Right atrium auricular region (tissue), 2 donors: ENCODE measurements around the gene FOXA3. TPM values are rescaled to one million over a fixed set of nuclear protein-coding genes. Genes with fewer than 3 reads are reported as not detected.

Source experiments
- DNase-seq: peaks from one replicate; pipeline ENCODE4 v3.0.0-alpha.2; 2019; ENCODE audit warnings: low spot score
- H3K27ac ChIP-seq, 2 donors: fragments of 200-600 bp; sonication (generic); 1 replicate in 1 of 2; 2 replicates in 1 of 2; pipeline ENCODE4 v1.5.1; 2016 to 2019
- H3K27me3 ChIP-seq, 2 donors: fragments of 200-600 bp; sonication (generic); one replicate each; pipeline versions ENCODE4 v1.5.1 to v1.6.0; 2017 to 2019
- H3K36me3 ChIP-seq: fragments of 200-600 bp; sonication (generic); one replicate; pipeline ENCODE4 v1.5.1; 2016
- H3K4me1 ChIP-seq, 2 donors: fragments of 200-600 bp; sonication (generic); one replicate each; pipeline versions ENCODE4 v1.5.1 to v1.6.0; 2017 to 2019
- H3K4me3 ChIP-seq, 2 donors: fragments of 200-600 bp; sonication (generic); 1 replicate in 1 of 2; 2 replicates in 1 of 2; pipeline ENCODE4 v1.5.1; 2017 to 2019; ENCODE audit warnings: mild to moderate bottlenecking in 1 of 2, moderate library complexity in 1 of 2
- H3K9me3 ChIP-seq, 2 donors: fragments of 200-600 bp; sonication (generic); one replicate each; pipeline ENCODE4 v1.5.1; 2019
- total RNA-seq, 2 donors: library from RNA; depleted of rRNA; stranded (reverse); fragments of >200 nt; gene quantifications; one replicate each; pipeline ENCODE4 v1.1.0, GENCODE V29; 2016
- TF ChIP-seq, protein P1 (sequence below), 2 donors: fragments of 200-600 bp; sonication (generic); IDR thresholded peaks; one replicate each; pipeline ENCODE4 v1.5.1; 2019; ENCODE audit warnings: antibody characterized with exemption in 2 of 2

FOXA3 gene
- total RNA-seq, 2 donors from 2014 or later, result not detected

DNA sequence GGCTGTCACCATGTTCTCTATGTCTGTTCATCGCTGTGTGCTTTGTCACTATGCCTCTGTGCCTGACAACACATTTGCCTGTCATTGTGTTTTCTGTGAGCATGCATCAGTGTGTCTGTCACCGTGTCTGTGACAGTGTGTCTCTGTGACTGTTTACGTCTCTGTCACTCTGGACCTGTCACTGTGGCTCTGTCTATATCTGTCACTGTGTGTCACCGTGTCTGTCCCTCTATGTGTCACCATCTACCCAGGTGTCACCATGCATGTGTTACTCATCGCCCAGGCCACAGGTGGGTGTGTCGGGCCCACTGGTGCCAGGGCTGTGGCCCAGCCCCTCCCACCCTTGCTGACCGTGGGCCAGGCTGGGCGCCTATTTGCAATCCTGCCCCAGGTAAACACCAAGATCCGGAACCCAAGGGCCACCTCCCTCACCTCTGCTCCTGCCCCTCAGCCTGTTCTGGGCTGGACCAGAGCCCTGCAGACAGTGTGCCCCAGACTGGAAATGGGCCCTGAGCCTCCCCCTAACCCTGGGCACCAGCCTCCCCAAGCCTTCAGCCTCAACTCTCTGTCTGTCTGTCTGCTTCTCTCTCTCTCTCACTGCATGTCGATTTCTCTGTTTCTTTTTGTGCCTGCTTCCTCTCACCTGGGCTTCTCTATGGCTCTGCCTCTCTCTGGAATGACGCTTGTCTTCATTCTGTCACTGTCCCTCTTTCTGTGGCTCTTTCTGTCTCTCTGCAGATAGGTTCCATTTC, 14.1 kb downstream of the FOXA3 start:
- no peaks in the 10 kb centered on the region for H3K9me3 ChIP-seq
- no peaks in the 10 kb centered on the region for H3K27me3 ChIP-seq
- H3K4me1 ChIP-seq, result peaks cover 0 to 29% of the 10 kb centered on the region in 2 donors
- TF ChIP-seq, protein P1, sequence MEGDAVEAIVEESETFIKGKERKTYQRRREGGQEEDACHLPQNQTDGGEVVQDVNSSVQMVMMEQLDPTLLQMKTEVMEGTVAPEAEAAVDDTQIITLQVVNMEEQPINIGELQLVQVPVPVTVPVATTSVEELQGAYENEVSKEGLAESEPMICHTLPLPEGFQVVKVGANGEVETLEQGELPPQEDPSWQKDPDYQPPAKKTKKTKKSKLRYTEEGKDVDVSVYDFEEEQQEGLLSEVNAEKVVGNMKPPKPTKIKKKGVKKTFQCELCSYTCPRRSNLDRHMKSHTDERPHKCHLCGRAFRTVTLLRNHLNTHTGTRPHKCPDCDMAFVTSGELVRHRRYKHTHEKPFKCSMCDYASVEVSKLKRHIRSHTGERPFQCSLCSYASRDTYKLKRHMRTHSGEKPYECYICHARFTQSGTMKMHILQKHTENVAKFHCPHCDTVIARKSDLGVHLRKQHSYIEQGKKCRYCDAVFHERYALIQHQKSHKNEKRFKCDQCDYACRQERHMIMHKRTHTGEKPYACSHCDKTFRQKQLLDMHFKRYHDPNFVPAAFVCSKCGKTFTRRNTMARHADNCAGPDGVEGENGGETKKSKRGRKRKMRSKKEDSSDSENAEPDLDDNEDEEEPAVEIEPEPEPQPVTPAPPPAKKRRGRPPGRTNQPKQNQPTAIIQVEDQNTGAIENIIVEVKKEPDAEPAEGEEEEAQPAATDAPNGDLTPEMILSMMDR (IDR thresholded peaks at IDR 0.05), result no peak
- no peak for DNase-seq
- no peak overlapping the region for H3K27ac ChIP-seq
- H3K4me3 ChIP-seq, result no peak overlapping the region
- H3K36me3 ChIP-seq, result no peaks in the 10 kb centered on the region

DNA sequence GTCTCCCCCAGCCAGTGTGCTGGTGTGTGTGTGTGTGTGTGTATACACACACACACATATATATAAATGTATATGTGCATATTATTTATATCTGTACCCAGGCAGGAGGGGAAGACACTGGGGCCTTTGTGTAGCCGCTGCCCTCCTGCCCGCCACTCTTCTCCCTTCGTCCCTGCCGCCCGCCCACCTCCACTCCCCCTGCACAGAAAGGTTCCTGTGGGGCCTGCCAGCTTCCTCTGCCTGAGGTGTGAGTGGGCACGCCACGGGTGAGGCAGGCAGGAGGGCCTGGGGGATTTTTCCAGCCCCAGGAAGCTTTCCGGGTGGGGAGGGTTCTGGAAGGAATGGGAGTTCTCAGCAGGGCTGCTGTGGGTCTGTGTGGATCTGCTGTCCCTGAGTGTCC, 14.9 kb downstream of the FOXA3 start:
- Histone ChIP-seq H3K9me3 (no peaks in the 10 kb centered on the region), H3K27ac (no peak overlapping the region), H3K4me3 (no peak overlapping the region), H3K27me3 (no peaks in the 10 kb centered on the region), H3K4me1 (peaks cover 0 to 37% of the 10 kb centered on the region in 2 donors), H3K36me3 (peaks cover 1% of the 10 kb centered on the region)
- TF ChIP-seq, protein P1 (IDR thresholded peaks at IDR 0.05), result no peak
- no peak for DNase-seq

DNA sequence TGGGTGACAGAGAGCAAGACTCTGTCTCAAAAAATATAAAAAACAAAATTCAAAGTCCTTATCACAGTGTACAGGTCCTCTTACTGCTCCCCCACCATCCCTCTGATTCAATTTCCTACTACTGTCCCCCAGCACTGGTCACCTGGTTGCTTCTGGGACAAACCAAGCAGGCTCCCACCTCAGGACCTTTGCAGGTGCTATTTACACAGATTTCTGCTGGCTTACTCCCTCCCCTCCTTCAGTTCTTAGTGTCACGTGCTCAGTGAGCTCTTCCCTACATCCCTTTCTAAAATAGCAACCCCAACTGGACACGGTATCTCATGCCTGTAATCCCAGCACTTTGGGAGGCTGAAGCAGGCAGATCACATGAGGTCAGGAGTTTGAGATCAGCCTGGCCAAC, 15.8 kb downstream of the FOXA3 start:
- Histone ChIP-seq H3K4me1 (peaks cover 0 to 46% of the 10 kb centered on the region in 2 donors), H3K27ac (no peak overlapping the region), H3K27me3 (no peaks in the 10 kb centered on the region), H3K36me3 (peaks cover 10% of the 10 kb centered on the region), H3K9me3 (no peaks in the 10 kb centered on the region), H3K4me3 (no peak overlapping the region)
- DNase-seq, result no peak
- TF ChIP-seq, protein P1 (IDR thresholded peaks at IDR 0.05), result no peak

DNA sequence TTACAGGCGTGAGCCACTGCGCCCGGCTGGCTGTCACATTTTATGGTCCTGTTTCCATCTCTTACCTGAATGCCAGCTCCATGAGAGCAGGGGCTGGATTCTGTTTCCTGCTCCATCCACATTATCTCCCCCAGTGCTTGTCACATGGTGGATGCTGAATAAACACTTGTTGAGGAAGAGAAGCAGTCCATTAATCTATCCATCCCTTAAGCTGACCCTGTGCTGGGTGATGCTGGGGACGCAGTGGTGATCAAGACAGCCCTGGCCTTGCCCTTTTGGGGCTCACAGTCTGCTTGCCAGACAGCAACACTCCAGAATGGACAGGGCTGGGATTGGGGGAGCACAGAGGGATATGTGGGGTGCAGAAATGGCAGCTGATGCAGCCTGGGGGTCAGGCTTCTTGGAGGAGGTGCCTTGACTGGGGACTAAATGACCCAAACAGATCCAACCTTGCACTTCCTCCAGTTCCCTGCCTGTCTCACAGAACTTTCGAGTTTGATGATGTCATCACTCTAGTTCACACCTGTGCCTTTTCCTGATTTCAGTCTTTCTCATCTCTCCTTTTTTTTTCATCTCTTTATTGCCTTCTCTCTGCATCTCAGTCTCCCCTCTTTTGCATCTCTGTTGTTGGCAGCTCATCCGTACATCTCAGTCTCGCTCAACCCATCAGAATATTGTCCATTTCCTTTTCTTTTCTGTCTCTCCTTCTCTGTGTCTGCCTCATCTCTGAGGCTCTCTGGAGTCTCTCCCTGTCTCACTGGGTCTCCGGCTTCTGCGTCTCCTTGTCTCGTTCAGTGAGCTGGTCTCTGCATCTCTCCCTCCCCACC, 17.2 kb downstream of the FOXA3 start:
- peaks cover 0 to 51% of the 10 kb centered on the region in 2 donors for H3K4me1 ChIP-seq
- no peak for DNase-seq
- no peak overlapping the region for H3K27ac ChIP-seq
- TF ChIP-seq, protein P1 (IDR thresholded peaks at IDR 0.05), result no peak
- H3K36me3 ChIP-seq, result peaks cover 10% of the 10 kb centered on the region
- H3K9me3 ChIP-seq, result no peaks in the 10 kb centered on the region
- H3K4me3 ChIP-seq, result no peak overlapping the region
- H3K27me3 ChIP-seq, result no peaks in the 10 kb centered on the region

DNA sequence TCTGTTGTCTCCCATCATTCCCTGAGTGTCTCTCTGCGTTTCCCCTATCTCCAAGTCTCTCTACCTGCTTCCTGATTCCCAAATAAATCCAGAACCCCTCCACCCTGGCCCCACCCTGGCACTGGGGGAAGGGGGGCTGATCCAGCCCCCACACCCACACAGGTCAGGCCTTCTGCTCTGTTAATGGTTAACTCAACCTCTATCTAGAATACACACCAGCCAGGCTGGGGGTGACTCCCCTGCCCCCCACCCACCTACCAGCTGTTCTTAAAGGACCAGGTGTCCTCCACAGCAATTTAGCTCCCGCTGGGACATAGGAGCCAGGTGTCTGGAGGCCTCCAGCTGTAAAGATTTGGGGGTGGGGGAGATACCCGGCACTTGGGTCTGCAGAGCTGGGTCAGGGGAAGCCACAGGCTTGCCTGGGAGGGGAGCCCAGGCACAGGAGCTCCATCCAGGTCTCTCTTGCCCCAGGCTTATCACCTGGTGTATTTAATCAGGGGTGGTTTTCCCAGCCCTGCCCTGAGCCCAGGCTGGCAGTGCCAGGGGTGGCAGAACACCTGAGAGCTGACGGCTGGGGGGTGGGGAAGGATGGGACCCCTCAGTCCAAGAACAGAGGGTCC, 17.9 kb downstream of the FOXA3 start:
- DNase-seq, result no peak
- Histone ChIP-seq H3K27me3 (no peaks in the 10 kb centered on the region), H3K4me3 (no peak overlapping the region), H3K36me3 (peaks cover 10% of the 10 kb centered on the region), H3K27ac (no peak overlapping the region), H3K4me1 (peaks cover 0 to 46% of the 10 kb centered on the region in 2 donors), H3K9me3 (no peaks in the 10 kb centered on the region)
- TF ChIP-seq, protein P1 (IDR thresholded peaks at IDR 0.05), result no peak
